22Rv1 (cell line): ENCODE measurements around the gene GNLY.

ENCODE experiments used
- CTCF ChIP-seq: fragments of 450-650 bp; IDR thresholded peaks from 2 replicates; pipeline ENCODE4 v1.5.1; 2017; ENCODE audit warnings: mild to moderate bottlenecking
- ZFX ChIP-seq: fragments of 450-650 bp; IDR thresholded peaks from 2 replicates; pipeline ENCODE4 v1.6.1; 2017; ENCODE audit warnings: antibody characterized with exemption, borderline replicate concordance

- TF ChIP-seq CTCF (no peak), ZFX (no peak)
These were observed 30.6 kb downstream of the GNLY start for GRCh38 chr2:85724731-85725181.
